Astrocyte of the cerebellum (primary cell): ENCODE results near the gene MAPK10.
"Not testable (repeated sequence)": the region's sequence is repeated elsewhere in the genome, so short reads cannot be mapped to it uniquely, and the experiment has no call there.

ENCODE experiments used
- DNase-seq: peaks from one replicate; pipeline ENCODE4 v3.0.0-alpha.2; 2011; ENCODE audit warnings: low read depth
- H3K4me3 ChIP-seq: 2 replicates; pipeline ENCODE4 v1.5.1; 2011; ENCODE audit warnings: mild to moderate bottlenecking, low read depth, low read length, moderate library complexity
- CTCF ChIP-seq: IDR thresholded peaks from 2 replicates; pipeline ENCODE4 v1.5.1; 2012; ENCODE audit warnings: low read length, low read depth, moderate library complexity, mild to moderate bottlenecking; ENCODE audit errors: missing control alignments
- in situ Hi-C: cut with HindIII; loops from 2 replicates; pipeline ENCODE4 v1.10.0; 2017; ENCODE audit warnings: low sequenced_read_pairs

MAPK10 gene

GRCh38 chr4:86034616-86035015, 325.2 kb downstream of the MAPK10 start:
- DNase-seq, result no peak
- no peak for TF ChIP-seq CTCF
- in situ Hi-C loops, result no loop called here
- no peak overlapping the region for H3K4me3 ChIP-seq

- in situ Hi-C loops, result no loop called here
- peak; percentile 27 for TF ChIP-seq CTCF
- H3K4me3 ChIP-seq, result no peak overlapping the region
- DNase-seq, result peak; percentile 99
Measured at GRCh38 chr4:86033171-86033570, 326.7 kb downstream of the MAPK10 start.

GRCh38 chr4:86032476-86033022, 327.3 kb downstream of the MAPK10 start:
- in situ Hi-C loops, result no loop called here
- TF ChIP-seq CTCF, result no peak
- DNase-seq, result peak; percentile 87
- H3K4me3 ChIP-seq, result no peak overlapping the region

GRCh38 chr4:86031927-86032326, 327.9 kb downstream of the MAPK10 start:
- no peak for DNase-seq
- no peak overlapping the region for H3K4me3 ChIP-seq
- in situ Hi-C loops, result no loop called here
- TF ChIP-seq CTCF, result no peak

DNA sequence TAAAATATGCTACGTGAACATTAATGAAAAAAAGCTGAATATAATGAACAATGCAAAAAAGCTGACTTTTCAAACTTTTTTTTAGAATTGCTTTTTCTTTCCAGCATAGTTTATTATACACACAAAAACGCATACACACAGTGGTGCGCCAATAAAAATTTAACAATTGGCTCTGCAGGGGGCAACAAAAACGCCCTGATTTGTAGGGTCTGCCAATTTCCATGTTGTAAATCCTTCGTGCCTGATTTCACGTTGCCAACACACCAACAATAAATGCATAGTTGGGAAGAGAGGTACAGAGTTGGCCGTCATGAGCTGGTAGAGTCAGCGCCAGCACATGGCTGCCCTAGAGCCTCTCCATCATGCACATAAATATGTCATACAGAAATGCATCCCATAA, 333.1 kb downstream of the MAPK10 start:
- no peak for DNase-seq
- TF ChIP-seq CTCF, result no peak
- in situ Hi-C loops, result no loop called here
- no peak overlapping the region for H3K4me3 ChIP-seq

- DNase-seq, in situ Hi-C loops, H3K4me3 ChIP-seq: not testable (repeated sequence)
Measured at GRCh38 chr4:86021671-86022070, 338.2 kb downstream of the MAPK10 start.

- no peak for TF ChIP-seq CTCF
- no peak for DNase-seq
- H3K4me3 ChIP-seq, result no peak overlapping the region
- in situ Hi-C loops, result no loop called here
Measured at GRCh38 chr4:86019906-86020305, 339.9 kb downstream of the MAPK10 start.
